NCI-H1048 (cell line): ENCODE data around the gene CDC6.

Experiments
- DNase-seq: peaks from one replicate; lab custom pipeline; 2025; lab: John Stamatoyannopoulos, UW

CDC6 gene

DNA sequence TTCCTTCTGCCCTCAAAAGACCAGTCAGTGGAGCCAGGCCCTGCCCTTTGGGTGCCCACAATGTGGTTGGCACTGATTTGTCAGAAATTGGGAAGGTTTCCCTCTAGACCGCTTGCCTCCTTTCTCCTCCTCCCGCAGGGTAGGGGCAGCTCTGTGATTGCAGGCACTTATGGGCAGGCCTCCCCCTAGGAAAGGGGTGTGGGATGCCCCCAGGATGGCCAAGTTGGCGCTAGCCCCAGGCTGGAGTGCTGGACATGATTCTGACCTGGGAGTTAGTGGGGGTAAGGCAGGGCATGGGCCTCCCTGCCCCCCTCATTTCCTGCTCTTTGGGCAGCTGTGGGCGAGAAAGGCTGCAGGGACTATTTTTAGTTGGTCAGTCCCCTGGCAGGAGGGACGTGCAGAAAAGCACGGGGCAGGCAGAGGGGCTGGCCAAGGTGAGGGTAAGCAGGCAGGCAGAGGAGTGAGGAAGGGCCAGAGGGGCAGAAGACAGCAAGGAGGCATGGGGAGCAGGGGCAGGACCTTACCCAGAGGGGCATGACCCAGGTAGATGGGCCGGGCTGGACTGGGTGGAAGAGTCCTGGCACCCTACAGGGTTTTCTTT, 24.6 kb downstream of the CDC6 start:
- no peak for DNase-seq

DNA sequence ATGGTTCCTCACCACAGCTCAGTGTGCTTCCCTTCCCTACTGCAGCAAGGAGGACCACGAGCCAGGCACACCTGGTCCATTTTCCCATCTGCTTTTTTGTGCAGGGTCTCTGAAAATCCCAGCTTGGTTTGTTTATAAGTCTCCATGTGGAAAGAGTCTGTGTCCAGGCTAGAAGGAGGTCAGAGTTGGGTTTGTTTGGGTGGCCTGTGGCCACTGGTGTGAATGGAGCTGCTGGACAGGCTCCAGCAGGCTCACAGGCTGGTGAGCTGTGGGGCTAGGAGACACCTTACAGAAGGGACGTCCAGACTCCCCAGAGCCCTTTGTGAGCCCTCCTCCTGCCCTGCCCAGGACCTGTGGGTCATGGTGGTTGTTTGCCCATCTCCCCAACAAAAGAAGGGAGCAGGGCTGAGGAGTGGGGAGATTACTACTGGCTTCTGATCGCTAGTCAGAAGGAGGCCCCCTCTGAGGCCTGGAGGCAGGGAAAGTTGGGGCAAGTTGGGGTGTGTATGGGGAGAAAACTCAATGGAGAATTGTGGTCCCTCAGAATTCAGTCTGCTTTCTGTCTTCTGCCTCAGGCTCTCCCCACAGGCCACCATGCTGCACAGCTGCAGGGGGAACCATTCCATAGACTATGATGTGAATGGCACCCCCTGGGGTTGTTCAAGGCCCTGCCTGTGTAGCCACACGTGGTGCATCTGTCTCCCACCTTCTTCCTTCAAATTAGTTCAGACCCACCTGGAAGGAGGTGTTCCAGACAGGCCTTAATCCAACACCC, 25.4 kb downstream of the CDC6 start:
- no peak for DNase-seq

DNA sequence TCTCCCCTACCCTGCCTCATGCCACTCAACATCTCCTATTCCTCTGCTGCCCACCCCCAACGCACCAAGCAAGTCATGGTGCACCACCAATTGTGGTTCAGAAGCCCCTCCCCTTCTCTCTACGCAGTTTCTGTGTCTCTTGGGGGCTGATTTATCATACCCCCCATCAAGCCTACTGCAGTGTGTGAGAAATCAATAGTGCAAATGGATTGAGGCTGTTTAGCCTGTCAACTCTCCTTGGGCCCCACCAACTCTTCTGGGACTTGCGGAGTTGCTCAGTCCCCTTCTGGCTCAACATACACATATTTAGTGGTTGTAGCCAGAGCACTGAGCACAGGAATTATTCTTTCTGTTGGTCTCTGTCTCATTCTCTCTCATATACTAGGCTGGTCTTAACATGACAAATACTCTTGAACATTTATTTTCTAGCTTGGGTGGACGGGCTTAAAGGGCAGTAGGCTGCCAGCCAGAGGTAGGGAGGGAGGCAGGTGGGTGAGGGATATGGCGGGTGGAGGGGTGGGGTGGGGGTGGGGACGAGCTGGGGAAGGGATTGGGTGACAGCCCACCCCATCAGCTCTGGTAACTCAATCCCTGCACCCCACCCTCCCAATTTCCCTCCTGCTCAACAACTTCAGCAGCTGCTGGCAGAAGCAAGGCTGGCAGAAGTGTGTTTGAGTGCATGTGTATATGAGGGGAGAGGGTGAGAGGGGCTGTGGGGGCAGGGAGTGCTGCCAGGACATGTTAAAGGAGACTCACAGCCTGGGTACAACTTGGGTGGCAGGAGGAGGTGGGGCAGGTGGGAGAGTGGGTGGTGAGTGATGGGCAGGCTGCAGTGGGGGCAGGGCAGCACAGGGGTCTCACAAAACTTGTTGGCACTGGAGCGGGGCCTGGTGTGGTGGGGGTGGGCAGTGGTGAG, 26.2 kb downstream of the CDC6 start:
- no peak for DNase-seq

DNA sequence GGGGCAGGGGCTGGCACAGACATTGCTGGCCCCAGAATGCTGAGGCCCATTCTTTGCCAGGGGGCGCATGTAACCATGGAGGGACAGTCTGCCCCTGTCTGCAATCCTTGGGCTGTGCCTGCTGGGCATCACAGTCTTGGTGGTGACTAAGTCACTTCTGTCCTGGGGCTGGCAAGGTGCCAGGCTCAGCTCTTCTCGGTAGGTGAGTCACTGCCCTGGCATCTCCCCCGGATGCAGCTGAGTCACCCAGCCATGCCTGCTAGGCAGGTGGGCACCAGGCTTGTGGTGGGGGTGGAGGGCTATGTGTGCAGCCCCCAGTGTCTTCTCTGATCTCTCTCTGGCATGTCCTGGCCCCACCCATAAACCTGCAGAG, 26.9 kb downstream of the CDC6 start:
- DNase-seq, result peak; percentile 71

DNA sequence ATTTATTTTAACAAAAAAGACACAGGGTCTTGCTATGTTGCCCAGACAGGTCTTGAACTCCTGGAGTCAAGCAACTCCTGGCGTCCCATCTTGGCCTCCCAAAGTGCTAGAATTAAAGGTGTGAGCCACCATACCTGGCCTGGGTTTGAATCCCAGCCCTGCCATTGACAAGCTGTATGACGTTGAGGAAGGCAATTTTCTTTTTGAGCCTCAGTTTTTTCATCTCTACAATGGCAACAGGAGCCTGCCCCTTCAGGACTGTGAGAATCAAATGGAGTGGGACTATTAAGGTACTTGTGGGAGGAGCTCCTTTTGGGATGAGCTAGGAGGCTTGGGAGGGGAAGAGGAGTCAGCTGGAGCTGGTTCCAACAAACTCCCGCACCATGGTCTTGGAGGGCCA, 27.5 kb downstream of the CDC6 start:
- no peak for DNase-seq

DNA sequence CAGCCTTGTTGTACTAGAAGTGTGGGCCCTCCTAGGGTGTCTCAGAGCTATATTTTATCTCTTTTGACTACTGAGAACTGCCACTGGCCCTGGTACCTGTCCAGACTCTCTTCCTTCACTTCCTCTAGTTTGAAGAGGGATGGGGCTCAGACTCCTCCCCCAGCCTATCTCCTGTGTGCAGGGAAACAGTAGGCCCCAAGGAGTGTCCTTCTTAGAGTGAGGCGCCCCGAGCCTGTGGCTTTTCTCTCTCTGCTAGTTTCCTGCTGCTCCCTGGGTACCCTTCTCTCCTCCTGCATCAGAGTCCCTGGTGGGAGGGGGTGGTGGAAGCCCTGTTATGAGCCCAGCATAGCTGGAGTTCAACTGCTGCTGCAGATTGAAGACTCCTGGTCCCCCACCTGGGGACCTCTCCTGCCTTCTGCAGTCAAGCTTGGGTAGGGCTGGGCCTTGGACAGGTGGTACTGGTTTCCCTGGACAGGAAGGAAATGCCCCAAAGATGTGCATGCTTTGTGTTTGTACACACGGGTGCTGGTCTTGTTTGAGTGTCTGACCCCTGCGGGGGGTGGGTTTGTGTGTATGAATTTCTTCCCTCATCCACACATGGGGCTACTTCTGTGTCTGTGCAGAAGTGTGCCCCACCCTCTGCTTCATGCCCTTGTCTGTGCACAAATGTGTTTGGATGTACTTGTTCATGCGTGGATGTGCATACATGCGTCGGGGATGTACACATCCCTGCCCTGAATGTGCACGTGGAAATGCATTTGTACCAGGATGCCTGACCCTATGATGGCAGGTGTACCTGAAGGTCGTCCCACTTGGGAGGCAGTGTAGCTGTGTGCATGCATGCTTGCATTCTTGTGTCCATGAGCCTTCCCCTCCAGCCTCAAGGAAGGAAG, 28.2 kb downstream of the CDC6 start:
- DNase-seq, result no peak

DNA sequence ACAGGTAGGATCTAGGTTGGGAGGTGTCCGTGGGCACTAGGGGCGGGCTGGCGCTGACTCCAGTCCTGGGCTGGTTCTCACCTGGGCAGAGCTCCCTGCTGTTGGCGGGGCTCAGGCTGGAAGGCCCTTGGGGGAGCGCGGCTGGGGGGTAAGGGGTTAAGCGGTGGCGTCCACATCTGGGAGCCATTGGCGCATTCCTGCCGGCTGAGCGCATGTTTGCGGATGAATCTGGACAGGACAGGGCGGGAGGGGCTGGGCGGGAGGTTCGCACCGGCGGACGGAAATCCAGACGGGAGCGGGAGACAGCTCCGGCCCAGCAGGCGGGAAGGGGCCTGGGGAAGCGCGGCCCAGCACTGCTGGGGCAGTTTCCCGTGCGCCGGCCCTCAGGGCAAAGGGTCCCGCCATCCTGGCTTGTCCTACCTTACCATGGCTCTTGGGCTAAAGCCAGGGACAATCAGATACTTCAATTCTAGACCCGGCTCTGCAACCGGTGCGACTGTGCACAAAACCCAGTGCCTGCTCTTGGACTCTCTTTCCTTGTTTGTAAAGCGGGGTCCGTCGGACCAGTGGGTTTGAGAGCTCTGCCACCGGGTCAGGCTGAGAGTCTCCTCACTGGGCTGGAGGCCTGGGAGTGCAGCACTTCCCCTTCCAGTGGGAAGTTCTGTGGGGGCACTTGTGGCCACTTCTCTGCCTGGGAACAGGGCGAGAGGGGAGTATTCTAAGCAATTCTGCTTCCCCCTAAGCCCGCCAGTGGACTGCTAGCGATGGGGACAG, 29.1 kb downstream of the CDC6 start:
- no peak for DNase-seq

DNA sequence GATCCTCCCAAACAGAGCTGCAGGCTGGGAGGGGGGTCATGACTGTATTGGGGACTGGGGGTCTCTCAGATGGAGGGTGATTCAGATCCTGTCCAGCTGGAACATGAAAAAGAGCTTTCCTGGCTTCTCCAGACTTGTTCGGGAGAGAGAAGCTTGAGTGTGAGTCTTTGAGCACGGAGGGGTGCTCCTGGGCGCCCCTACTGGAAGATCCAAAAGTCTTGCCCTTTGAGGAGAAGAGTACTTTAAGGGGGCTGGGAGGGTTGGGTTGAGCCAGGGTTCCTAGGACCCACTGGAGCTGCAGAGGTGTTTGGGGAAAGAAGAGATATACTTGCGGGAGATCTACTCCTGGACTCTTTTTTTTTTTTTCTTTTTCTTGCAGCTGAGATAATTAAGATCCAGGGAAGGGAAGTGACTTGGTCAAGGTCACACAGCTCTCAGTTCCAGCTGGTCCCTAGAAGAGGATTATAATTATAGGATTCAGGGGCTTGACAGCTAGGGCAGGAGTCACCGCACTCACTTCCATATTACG, 29.7 kb downstream of the CDC6 start:
- no peak for DNase-seq

DNA sequence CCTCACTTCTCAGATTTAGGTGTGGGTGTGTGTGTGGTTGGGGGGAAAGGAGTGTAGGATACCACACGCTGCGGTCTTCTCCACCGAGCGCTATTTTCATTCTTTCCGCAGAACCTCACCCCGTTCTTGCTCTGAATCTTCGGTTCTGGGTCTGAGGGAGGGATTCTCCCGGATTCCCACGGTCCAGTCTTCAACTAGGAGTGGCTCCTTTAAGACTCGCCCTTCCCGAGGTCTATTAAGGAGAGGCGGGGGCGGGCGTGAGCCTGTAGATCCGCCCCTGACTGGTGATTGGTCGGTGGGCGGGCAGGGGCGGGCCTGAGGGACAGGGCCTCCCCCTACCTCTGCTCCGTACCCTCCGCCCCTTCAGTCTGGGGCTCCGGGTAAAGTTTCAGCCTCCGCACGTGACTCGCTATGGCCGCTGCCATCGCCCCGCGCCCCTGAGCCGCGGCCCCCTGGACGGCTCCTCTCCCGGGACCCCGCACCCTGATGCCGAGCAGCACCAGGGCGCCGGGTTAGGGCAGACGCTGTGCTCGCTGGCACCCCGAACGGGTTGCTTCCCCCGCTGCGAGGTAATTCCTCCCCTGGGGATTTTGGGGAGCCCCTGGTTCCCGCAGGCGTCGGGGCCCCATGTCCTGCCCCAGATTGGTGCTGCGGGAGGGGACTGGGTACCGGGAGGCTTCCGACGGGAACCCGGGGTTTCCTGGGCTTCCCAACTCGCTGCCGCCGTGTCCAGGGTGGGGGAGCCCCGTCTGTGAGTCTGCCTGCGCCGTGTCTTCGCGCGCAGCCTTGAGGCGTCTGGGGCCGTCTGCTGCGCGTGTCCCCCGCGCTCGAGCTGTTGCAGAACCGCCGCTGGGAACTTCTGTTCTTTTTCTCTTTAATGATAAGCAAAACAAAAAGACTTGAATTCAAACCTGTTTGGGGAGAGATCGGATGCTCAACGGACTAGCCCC, 30.5 kb downstream of the CDC6 start:
- peak; percentile 87 for DNase-seq

DNA sequence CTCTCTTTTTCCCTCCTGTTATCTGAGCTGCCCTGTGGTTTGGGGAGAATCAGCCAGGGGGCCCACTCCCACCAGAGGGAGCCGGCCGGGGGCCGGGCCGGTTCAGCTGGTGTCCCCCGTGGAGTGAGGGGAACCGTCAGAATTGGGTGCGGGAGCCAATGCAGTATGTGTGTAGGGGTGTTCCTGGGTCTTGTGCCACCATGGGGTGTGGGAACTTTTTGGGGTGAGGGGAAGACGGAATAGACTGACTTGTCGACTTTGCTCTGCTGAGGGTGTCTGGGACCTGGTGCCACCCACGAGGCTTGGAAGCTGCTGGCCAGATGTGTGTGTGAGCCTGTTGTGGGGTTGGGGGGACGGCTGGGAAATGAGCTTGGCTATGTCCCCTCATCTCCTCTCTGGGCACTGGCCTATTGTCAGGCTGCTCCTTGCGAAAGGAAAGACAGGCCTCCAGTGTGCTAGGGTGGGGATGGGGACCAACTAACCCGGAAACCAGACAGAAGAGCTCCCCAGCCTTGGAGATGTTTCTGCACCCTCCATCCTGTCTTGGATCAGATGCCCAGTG, 31.2 kb downstream of the CDC6 start:
- DNase-seq, result no peak

DNA sequence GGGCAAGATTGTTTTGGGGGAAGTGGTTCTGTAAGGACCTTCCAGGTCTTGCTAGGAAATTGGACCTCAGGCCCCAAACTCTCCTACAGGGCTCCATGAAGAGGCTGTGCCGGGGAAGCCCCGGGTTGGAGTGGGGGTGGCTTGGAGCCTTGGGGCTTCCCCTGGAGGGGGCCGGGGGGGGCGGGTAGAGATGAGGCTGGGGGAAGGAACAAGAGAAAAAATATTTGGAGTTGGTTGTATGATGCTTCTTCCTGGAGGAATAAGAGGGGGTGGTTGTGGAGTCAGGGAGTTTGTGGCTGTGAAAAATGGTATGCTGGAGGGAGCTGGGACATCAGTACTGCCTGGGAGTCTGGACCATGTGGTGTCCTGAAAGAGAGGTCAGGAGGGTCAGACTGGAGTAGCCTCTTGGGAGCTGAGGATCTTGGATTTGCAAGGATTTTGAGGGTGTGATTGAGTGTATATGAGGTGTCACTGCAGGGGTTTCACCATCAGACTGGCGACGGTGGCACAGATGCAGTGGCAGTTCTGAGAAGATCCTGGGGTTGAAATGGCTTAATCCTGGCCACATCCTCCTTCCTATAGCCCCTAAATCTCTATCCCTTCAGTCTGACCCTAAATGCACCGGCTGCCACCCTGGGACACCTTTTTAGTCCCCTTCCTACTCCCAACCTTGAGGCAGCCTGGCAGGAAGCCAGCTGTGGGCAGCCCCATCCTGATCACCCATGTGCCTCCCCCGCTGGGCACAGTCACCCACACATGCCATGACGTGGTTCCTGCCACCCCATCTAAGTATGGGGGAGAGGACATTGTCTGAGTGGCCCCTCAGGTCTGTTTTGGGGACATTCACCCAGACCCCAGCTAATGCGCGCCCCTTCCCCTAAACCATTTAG, 32.2 kb downstream of the CDC6 start:
- DNase-seq, result no peak

DNA sequence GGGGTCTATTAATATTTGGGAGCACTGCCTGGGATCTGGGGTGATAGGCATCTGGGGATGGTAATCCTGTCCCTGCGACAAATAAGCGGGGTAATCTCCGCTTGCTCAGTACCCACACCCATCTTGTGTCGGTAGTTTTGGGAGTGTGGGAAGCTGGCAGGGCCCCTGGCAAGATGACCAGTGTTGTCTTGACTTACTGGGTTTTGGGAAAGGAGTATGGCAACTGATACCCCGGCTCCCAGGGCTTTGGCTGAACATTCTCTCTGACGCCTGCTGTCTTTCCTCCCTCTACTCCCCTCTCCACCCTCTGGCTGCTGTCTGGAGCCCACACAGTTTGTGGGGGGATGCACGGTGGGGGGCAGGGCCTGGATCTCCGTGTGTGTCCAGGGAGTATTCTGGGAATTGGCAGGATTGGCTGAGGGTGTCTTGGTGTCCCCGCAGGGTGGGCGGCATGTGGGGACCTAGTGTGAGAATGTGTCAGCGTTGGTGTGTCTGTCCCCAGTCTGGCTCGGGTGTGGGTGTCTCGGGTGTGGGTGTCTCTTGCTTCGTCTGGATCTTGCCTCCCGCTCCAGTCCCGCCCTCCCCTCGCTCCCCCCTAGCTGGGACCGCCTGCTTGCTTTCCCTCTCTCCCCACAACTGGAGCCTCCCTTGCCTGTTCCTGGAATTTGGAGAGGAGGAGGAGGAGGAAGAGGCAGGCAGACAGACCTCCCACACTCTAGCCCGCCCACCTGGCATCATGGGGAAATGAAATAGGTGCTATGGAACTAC, 33.3 kb downstream of the CDC6 start:
- no peak for DNase-seq

DNA sequence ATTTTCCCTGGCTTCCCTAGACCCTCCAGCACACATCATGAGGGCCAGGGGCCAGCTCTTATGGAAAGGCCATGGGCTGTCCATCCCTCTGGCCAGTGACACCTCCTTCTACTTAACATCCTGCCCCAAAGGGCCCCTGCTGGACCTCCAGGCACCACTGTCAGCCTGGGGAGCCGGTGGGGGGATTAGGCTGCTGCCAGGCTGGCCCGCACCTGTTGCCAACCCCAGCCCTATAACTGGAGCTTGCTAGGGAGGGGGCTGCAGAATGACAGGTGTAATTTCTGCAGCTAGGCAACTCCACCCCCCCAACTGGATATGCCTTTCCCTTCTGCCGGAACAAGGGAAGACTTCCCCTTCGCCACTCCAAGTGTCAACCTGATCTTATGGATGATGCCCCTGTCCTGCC, 33.8 kb downstream of the CDC6 start:
- DNase-seq, result no peak

DNA sequence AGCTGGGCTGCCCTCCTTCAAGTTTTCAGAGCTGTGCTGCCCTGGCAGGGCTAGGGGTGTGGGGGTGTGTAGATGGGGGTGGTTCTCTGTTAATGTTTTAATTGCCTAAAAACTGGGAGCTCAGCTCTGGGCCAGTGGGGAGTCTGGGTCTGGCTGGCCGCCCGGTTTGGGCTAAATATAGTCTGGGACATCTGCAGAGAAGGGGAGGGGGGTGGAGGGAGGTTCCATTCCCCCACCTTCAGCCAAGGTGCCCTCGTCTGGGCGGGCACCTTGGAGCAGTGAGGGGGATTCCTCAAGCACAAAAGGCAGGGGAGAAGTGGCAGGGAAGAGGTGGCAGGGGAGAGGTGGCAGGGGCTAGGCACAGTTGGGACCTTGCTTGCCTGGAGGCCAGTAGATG, 34.3 kb downstream of the CDC6 start:
- DNase-seq, result no peak

DNA sequence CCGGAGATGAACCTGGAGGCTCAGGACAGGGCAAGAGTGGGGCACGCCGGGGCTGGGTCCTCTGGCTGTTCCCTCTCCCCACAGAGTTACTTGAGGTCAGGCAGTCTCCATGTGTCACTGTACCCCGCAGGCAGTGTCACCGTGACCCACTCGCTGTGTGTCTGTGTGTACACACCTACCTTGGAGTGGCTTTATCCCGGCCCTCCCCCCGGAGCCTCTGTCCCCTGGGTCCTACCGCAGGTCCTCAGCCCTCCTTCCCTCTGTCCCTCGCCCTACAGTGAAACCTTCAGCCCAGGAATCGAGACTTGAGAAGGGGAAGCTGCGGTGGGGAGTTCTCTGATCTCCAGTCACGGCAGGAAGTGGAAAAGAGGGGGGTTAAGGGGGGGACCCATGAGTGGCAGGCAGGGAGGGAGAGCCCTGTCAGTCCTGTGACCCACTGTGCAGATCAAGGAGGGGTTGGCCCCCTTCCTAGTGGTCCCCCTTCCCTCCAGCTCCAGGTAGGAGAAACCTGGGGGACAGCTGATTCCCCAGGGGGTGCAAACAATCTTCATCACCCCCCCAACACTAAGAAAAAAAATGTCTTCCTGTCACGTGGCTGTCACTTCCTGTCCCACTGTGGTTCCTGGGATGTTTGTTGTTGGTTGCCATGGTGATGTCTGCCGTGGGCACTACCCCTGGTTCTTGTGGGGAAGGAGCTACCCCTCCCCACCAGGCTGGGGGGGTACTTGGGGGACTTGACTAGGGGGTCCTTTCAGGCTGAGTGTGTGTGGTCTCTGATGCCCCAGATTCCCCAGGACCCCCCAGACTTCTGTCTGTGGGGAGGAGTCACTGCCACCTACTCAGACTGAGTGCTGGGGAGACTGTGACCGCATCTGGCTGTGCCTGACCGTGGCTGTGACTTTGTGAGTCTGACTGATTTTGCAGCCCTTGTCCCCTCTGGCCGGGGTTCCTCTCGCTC, 35.0 kb downstream of the CDC6 start:
- no peak for DNase-seq
